ENCODE measurements around the gene RBM34. TPM values are rescaled to one million over a fixed set of nuclear protein-coding genes. Genes with fewer than 3 reads are reported as not detected.

The RBM34 gene
- total and polyA plus RNA-seq, 10 of the 15 experiments (the other 5 are each of a cell fraction or from before 2014, with no cell fraction given): 46.4 to 132 (median 109) TPM

DNA sequence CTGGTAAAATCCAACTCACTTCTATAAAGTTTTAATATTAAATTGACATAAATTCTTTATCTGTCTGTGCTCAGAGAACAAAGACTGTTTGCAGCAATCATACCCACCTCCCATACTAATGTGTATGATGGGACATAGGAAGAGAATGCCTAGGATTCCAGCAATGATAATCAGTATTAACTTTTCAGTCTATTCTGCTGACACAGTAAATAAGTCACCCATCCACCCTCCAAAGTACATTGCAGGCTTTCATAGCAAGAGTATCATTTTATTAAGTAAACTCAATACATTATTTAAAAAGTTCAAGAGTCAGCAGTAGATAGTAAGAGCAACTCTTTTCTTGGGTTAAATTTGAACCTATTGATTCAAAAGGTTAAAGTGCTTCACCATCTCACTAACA is 8.8 kb downstream of the RBM34 start:
- in situ Hi-C loops (cut with MboI): no loop called here
- SMC1A ChIA-PET (ENCODE audit: uncharacterized antibody, unreplicated experiment): interaction anchor here (0.6 to 3.1 kb wide), 3 partner anchors 8 to 140 kb away, joined by 3 to 11 read pairs (median 3); partner anchors contain the start of gene RBM34
- intact Hi-C loops (cut with micrococcal nuclease; ENCODE audit: unreplicated experiment): no loop called here
- H3K9ac ChIP-seq (ENCODE audit: control insufficient read depth, insufficient read depth, low read length): no peak overlapping the region
- H3K27me3 ChIP-seq (replicated peaks in 1 of 2; ENCODE audit: control insufficient read depth in 2 of 2, insufficient read depth in 2 of 2, low read length in 1 of 2): no peaks in the 10 kb centered on the region
- CTCF ChIA-PET: interaction anchor here (0.6 to 1.7 kb wide), 4 partner anchors 46 to 744 kb away, joined by 3 to 9 read pairs (median 4); no protein-coding TSS in a partner anchor
- 0 out of 2 replicates have a peak, but pooled peaks cover 3% of the 10 kb centered on the region for H4K20me1 ChIP-seq (ENCODE audit: control insufficient read depth, insufficient read depth)
- H3K4me3 ChIP-seq: no peak overlapping the region
- DNase-seq (ENCODE audit: low read depth, low spot score) (no peak), ATAC-seq (no peak), FAIRE-seq (no peak)
- H3K4me1 ChIP-seq (ENCODE audit: control insufficient read depth, insufficient read depth, low read length): peaks cover 5% of the 10 kb centered on the region; the same call in 1 of the 2 replicates
- no peaks in the 10 kb centered on the region for H3K9me3 ChIP-seq (replicated peaks; ENCODE audit: control insufficient read depth, insufficient read depth, low read length)
- no peak overlapping the region for H3K4me2 ChIP-seq (ENCODE audit: control insufficient read depth, insufficient read depth)
- no peak for TF ChIP-seq HDGF (IDR thresholded peaks at IDR 0.05)
- POLR2A ChIA-PET: interaction anchor here (0.6 kb wide), 2 partner anchors 71 to 416 kb away, joined by 3 read pairs; no protein-coding TSS in a partner anchor
- RAD21 ChIA-PET (ENCODE audit: unreplicated experiment): no interaction called here
- peaks cover 0 to 36% of the 10 kb centered on the region in 2 experiments; a peak in 3 of 4 replicates for H3K36me3 ChIP-seq (ENCODE audit: control insufficient read depth in 2 of 2, insufficient read depth in 2 of 2, low read length in 1 of 2)
- BruUV-seq (replicated peaks): no TSS peak
- H3K79me2 ChIP-seq (ENCODE audit: control insufficient read depth, insufficient read depth, low read length): peaks cover 2% of the 10 kb centered on the region
- H3K27ac ChIP-seq (ENCODE audit: control insufficient read depth, insufficient read depth): no peak overlapping the region
- no peak overlapping the region for H2AFZ ChIP-seq (ENCODE audit: control insufficient read depth, low read depth, low read length)

GRCh38 chr1:235151033-235151432 is 10.0 kb downstream of the RBM34 start:
- WGBS (ENCODE audit: insufficient coverage, insufficient replicate concordance, low lambda C conversion rate, missing lambda C conversion rate): 59% methylated on average over 2 of the region's 2 CpGs
- RAD21 ChIA-PET (ENCODE audit: unreplicated experiment): no interaction called here
- Histone ChIP-seq H3K9me3 (replicated peaks; ENCODE audit: control insufficient read depth, insufficient read depth, low read length) (no peaks in the 10 kb centered on the region), H2AFZ (ENCODE audit: control insufficient read depth, low read depth, low read length) (no peak overlapping the region), H3K27me3 (replicated peaks in 1 of 2; ENCODE audit: control insufficient read depth in 2 of 2, insufficient read depth in 2 of 2, low read length in 1 of 2) (no peaks in the 10 kb centered on the region), H3K9ac (ENCODE audit: control insufficient read depth, insufficient read depth, low read length) (no peak overlapping the region), H3K36me3 (ENCODE audit: control insufficient read depth in 2 of 2, insufficient read depth in 2 of 2, low read length in 1 of 2) (peaks cover 0 to 29% of the 10 kb centered on the region in 2 experiments; a peak in 3 of 4 replicates), H3K4me2 (ENCODE audit: control insufficient read depth, insufficient read depth) (no peak overlapping the region), H3K4me3 (no peak overlapping the region), H3K4me1 (ENCODE audit: control insufficient read depth, insufficient read depth, low read length) (peaks cover 8% of the 10 kb centered on the region; the same call in 1 of the 2 replicates), H3K79me2 (ENCODE audit: control insufficient read depth, insufficient read depth, low read length) (no peaks in the 10 kb centered on the region; the same call in none of the 2 replicates), H4K20me1 (ENCODE audit: control insufficient read depth, insufficient read depth) (0 out of 2 replicates have a peak, but pooled peaks cover 3% of the 10 kb centered on the region), H3K27ac (ENCODE audit: control insufficient read depth, insufficient read depth) (no peak overlapping the region)
- TF ChIP-seq PAX5 (IDR thresholded peaks at IDR 0.05; ENCODE audit: borderline replicate concordance, low read depth, low read length) (no peak), ZNF592 (IDR thresholded peaks at IDR 0.05) (no peak)
- intact Hi-C loops (cut with micrococcal nuclease; ENCODE audit: unreplicated experiment): no loop called here
- DNase-seq (ENCODE audit: low read depth, low spot score) (no peak), ATAC-seq (peak; percentile 17; the same call in 1 of the 3 replicates), FAIRE-seq (no peak)
- in situ Hi-C loops (cut with MboI): no loop called here
- BruUV-seq (replicated peaks): no TSS peak
- CTCF ChIA-PET: interaction anchor here (0.6 kb wide), 1 partner anchor 1132 kb away, joined by 3 read pairs; no protein-coding TSS in a partner anchor
- SMC1A ChIA-PET (ENCODE audit: uncharacterized antibody, unreplicated experiment): interaction anchor here (3.1 kb wide), 1 partner anchor 9 kb away, joined by 11 read pairs; the partner anchor contains the start of gene RBM34
- POLR2A ChIA-PET: no interaction called here

All from GM12878 (cell line).